ENCODE results near the gene SNUPN. TPM values are rescaled to one million over a fixed set of nuclear protein-coding genes. Genes with fewer than 3 reads are reported as not detected.

The SNUPN gene
- 10 to 100 TPM; 17.7 to 26.7 (median 20.8) TPM for total RNA-seq
- total RNA-seq (2013), result 25.3 TPM
- total RNA-seq, result 5.3 to 36.4 (median 10.4) reads per million in 29 experiments

GRCh38 chr15:75625542-75626347 lies at the start of gene SNUPN:
Gene SNUPN (minus strand): TSS chr15:75625725. CDS start chr15:75621051, 4,674 bp downstream.
- Histone ChIP-seq H3K27ac (ENCODE audit: low read length) (peak within 1 kb of the TSS; percentile 91), H3K27me3 (replicated peaks in 1 of 2; ENCODE audit: control insufficient read depth in 2 of 2, extremely low read depth in 1 of 2, insufficient read depth in 2 of 2, low read length in 1 of 2) (no peaks in the 10 kb centered on the region), H3K9me3 (no peaks in the 10 kb centered on the region), H3K4me3 (ENCODE audit: control insufficient read depth in 1 of 2, extremely low read depth in 1 of 2, low read length in 1 of 2) (peak within 1 kb of the TSS; percentile 88), H3K4me1 (ENCODE audit: control insufficient read depth in 1 of 2, extremely low read depth in 1 of 2, insufficient read depth in 2 of 2, low read length in 2 of 2) (peaks cover 8 to 25% of the 10 kb centered on the region in 2 experiments), H3K36me3 (ENCODE audit: control insufficient read depth in 2 of 2, extremely low read depth in 1 of 2, insufficient read depth in 1 of 2, low read length in 1 of 2) (no peaks in the 10 kb centered on the region)
- Mint-ChIP-seq H3K4me3 (peak within 1 kb of the TSS; percentile 91 to 96 (median 92)), H3K27ac (peak within 1 kb of the TSS; percentile 97 to 99), H3K27me3 (no peaks in the 10 kb centered on the region), H3K9me3 (no peaks in the 10 kb centered on the region), H3K36me3 (peaks cover 3% of the 10 kb centered on the region), H3K4me1 (peaks cover 28 to 33% (median 30%) of the 10 kb centered on the region in 3 donors)
- ChIA-PET CTCF (interaction anchor here in 1 of 2 donors (0.6 to 2.8 kb wide), 10 partner anchors 10 to 756 kb away, joined by 3 to 12 read pairs (median 4); partner anchors contain the start of gene IMP3), POLR2A (interaction anchor here in 1 of 2 donors (1.1 to 1.5 kb wide), 3 partner anchors 13 to 171 kb away, joined by 3 to 5 read pairs (median 4); partner anchors contain the start of gene IMP3)
- WGBS (ENCODE audit: insufficient coverage), result 0% methylated on average over 33 of the region's 47 CpGs
- DNase-seq (peak; percentile 82 to 97 (median 91)), ATAC-seq (replicated peaks in 1 of 4) (peak; percentile 92 to 95 (median 94))

GRCh38 chr15:75674366-75674765 lies 48.8 kb upstream of the SNUPN start:
- DNase-seq, result no peak
- CTCF ChIA-PET, result no interaction called here
- Mint-ChIP-seq H3K4me3 (no peak overlapping the region), H3K27me3 (no peaks in the 10 kb centered on the region), H3K4me1 (no peaks in the 10 kb centered on the region), H3K9me3 (no peaks in the 10 kb centered on the region), H3K27ac (no peak overlapping the region), H3K36me3 (no peaks in the 10 kb centered on the region)
- no peaks in the 10 kb centered on the region for H3K4me1 ChIP-seq (ENCODE audit: control insufficient read depth in 1 of 2, extremely low read depth in 1 of 2, insufficient read depth in 2 of 2, low read length in 2 of 2)
- no peak overlapping the region for H3K27ac ChIP-seq (ENCODE audit: low read length)
- POLR2A ChIA-PET, result no interaction called here
- no peak overlapping the region for H3K4me3 ChIP-seq (ENCODE audit: control insufficient read depth in 1 of 2, extremely low read depth in 1 of 2, low read length in 1 of 2)
- no peaks in the 10 kb centered on the region for H3K9me3 ChIP-seq
- no peaks in the 10 kb centered on the region for H3K27me3 ChIP-seq (replicated peaks in 1 of 2; ENCODE audit: control insufficient read depth in 2 of 2, extremely low read depth in 1 of 2, insufficient read depth in 2 of 2, low read length in 1 of 2)
- ATAC-seq (replicated peaks in 1 of 4), result no peak
- H3K36me3 ChIP-seq (ENCODE audit: control insufficient read depth in 2 of 2, extremely low read depth in 1 of 2, insufficient read depth in 1 of 2, low read length in 1 of 2), result no peaks in the 10 kb centered on the region
- WGBS (ENCODE audit: insufficient coverage), result 74% methylated on average over 8 of the region's 8 CpGs

- no peaks in the 10 kb centered on the region for H3K4me1 ChIP-seq (ENCODE audit: control insufficient read depth in 1 of 2, extremely low read depth in 1 of 2, insufficient read depth in 2 of 2, low read length in 2 of 2)
- no peaks in the 10 kb centered on the region for H3K9me3 Mint-ChIP-seq
- H3K4me3 Mint-ChIP-seq, result no peak overlapping the region
- H3K27ac ChIP-seq (ENCODE audit: low read length), result no peak overlapping the region
- WGBS (ENCODE audit: insufficient coverage), result 91% methylated on average over 6 of the region's 10 CpGs
- H3K9me3 ChIP-seq, result no peaks in the 10 kb centered on the region
- H3K36me3 ChIP-seq (ENCODE audit: control insufficient read depth in 2 of 2, extremely low read depth in 1 of 2, insufficient read depth in 1 of 2, low read length in 1 of 2), result no peaks in the 10 kb centered on the region
- no peaks in the 10 kb centered on the region for H3K36me3 Mint-ChIP-seq
- no peak overlapping the region for H3K27ac Mint-ChIP-seq
- H3K27me3 ChIP-seq (replicated peaks in 1 of 2; ENCODE audit: control insufficient read depth in 2 of 2, extremely low read depth in 1 of 2, insufficient read depth in 2 of 2, low read length in 1 of 2), result peaks cover 0 to 2% of the 10 kb centered on the region in 2 experiments
- H3K4me3 ChIP-seq (ENCODE audit: control insufficient read depth in 1 of 2, extremely low read depth in 1 of 2, low read length in 1 of 2), result no peak overlapping the region
- ATAC-seq (replicated peaks in 1 of 4) (no peak), DNase-seq (no peak)
- no peaks in the 10 kb centered on the region for H3K27me3 Mint-ChIP-seq
- CTCF ChIA-PET, result no interaction called here
- no peaks in the 10 kb centered on the region for H3K4me1 Mint-ChIP-seq
- POLR2A ChIA-PET, result no interaction called here
Measured at GRCh38 chr15:75673426-75674235, 48.1 kb upstream of the SNUPN start.

GRCh38 chr15:75672646-75673425 lies 47.3 kb upstream of the SNUPN start:
- Histone ChIP-seq H3K4me1 (ENCODE audit: control insufficient read depth in 1 of 2, extremely low read depth in 1 of 2, insufficient read depth in 2 of 2, low read length in 2 of 2) (no peaks in the 10 kb centered on the region), H3K27ac (ENCODE audit: low read length) (no peak overlapping the region), H3K9me3 (no peaks in the 10 kb centered on the region), H3K4me3 (ENCODE audit: control insufficient read depth in 1 of 2, extremely low read depth in 1 of 2, low read length in 1 of 2) (no peak overlapping the region), H3K27me3 (replicated peaks in 1 of 2; ENCODE audit: control insufficient read depth in 2 of 2, extremely low read depth in 1 of 2, insufficient read depth in 2 of 2, low read length in 1 of 2) (peaks cover 0 to 2% of the 10 kb centered on the region in 2 experiments), H3K36me3 (ENCODE audit: control insufficient read depth in 2 of 2, extremely low read depth in 1 of 2, insufficient read depth in 1 of 2, low read length in 1 of 2) (no peaks in the 10 kb centered on the region)
- CTCF ChIA-PET, result interaction anchor here in 1 of 2 donors (0.8 kb wide), 1 partner anchor 339 kb away, joined by 3 read pairs; no protein-coding TSS in a partner anchor
- H3K4me3 Mint-ChIP-seq, result no peak overlapping the region
- H3K27me3 Mint-ChIP-seq, result no peaks in the 10 kb centered on the region
- H3K9me3 Mint-ChIP-seq, result no peaks in the 10 kb centered on the region
- no peaks in the 10 kb centered on the region for H3K4me1 Mint-ChIP-seq
- WGBS (ENCODE audit: insufficient coverage), result 86% methylated on average over 11 of the region's 14 CpGs
- H3K36me3 Mint-ChIP-seq, result no peaks in the 10 kb centered on the region
- POLR2A ChIA-PET, result no interaction called here
- H3K27ac Mint-ChIP-seq, result no peak overlapping the region
- no peak for ATAC-seq (replicated peaks in 1 of 4)
- DNase-seq, result no peak

- Histone ChIP-seq H3K4me3 (ENCODE audit: control insufficient read depth in 1 of 2, extremely low read depth in 1 of 2, low read length in 1 of 2) (no peak overlapping the region), H3K27ac (ENCODE audit: low read length) (no peak overlapping the region), H3K4me1 (ENCODE audit: control insufficient read depth in 1 of 2, extremely low read depth in 1 of 2, insufficient read depth in 2 of 2, low read length in 2 of 2) (no peaks in the 10 kb centered on the region), H3K9me3 (no peaks in the 10 kb centered on the region), H3K36me3 (ENCODE audit: control insufficient read depth in 2 of 2, extremely low read depth in 1 of 2, insufficient read depth in 1 of 2, low read length in 1 of 2) (no peaks in the 10 kb centered on the region), H3K27me3 (replicated peaks in 1 of 2; ENCODE audit: control insufficient read depth in 2 of 2, extremely low read depth in 1 of 2, insufficient read depth in 2 of 2, low read length in 1 of 2) (peaks cover 0 to 2% of the 10 kb centered on the region in 2 experiments)
- Mint-ChIP-seq H3K9me3 (no peaks in the 10 kb centered on the region), H3K27me3 (no peaks in the 10 kb centered on the region), H3K4me3 (no peak overlapping the region), H3K4me1 (no peaks in the 10 kb centered on the region), H3K27ac (no peak overlapping the region), H3K36me3 (no peaks in the 10 kb centered on the region)
- ChIA-PET CTCF (interaction anchor here (0.8 to 1.0 kb wide), 2 partner anchors 13 to 338 kb away, joined by 3 read pairs; no protein-coding TSS in a partner anchor), POLR2A (no interaction called here)
- 71% methylated on average over 3 of the region's 11 CpGs for WGBS (ENCODE audit: insufficient coverage)
- DNase-seq (no peak), ATAC-seq (replicated peaks in 1 of 4) (no peak)
Measured at GRCh38 chr15:75671730-75672602, 46.4 kb upstream of the SNUPN start.

Measured in T-cell (primary cell).